Parathyroid adenoma (tissue), 2 donors: ENCODE results near the gene KCNC2.

Source experiments
- H2AFZ ChIP-seq: fragments of 300-600 bp; sonication (generic); one replicate; pipeline ENCODE4 v1.7.0; 2017; ENCODE audit warnings: antibody characterized with exemption, mild to moderate bottlenecking
- H3K27ac ChIP-seq: fragments of 300-600 bp; sonication (generic); one replicate; pipeline ENCODE4 v1.7.0; 2017
- H3K27me3 ChIP-seq: fragments of 300-600 bp; sonication (generic); one replicate; pipeline ENCODE4 v1.7.0; 2017; ENCODE audit warnings: low read length; ENCODE audit not compliant: control insufficient read depth, insufficient read depth
- H3K36me3 ChIP-seq: fragments of 300-600 bp; sonication (generic); one replicate; pipeline ENCODE4 v1.7.0; 2017; ENCODE audit warnings: low read length; ENCODE audit not compliant: control insufficient read depth, insufficient read depth
- H3K4me1 ChIP-seq: fragments of 300-600 bp; sonication (generic); one replicate; pipeline ENCODE4 v1.7.0; 2017; ENCODE audit warnings: control low read depth
- H3K4me2 ChIP-seq: fragments of 300-600 bp; sonication (generic); one replicate; pipeline ENCODE4 v1.7.0; 2017; ENCODE audit warnings: low read length
- H3K4me3 ChIP-seq: fragments of 300-600 bp; sonication (generic); one replicate; pipeline ENCODE4 v1.7.0; 2017; ENCODE audit warnings: low read depth, low read length
- H3K79me2 ChIP-seq: fragments of 300-600 bp; sonication (generic); one replicate; pipeline ENCODE4 v1.7.0; 2017; ENCODE audit warnings: control low read depth
- H3K9ac ChIP-seq: fragments of 300-600 bp; sonication (generic); one replicate; pipeline ENCODE4 v1.7.0; 2017; ENCODE audit warnings: mild to moderate bottlenecking
- H3K9me3 ChIP-seq: fragments of 300-600 bp; sonication (generic); one replicate; pipeline ENCODE4 v1.7.0; 2017; ENCODE audit warnings: low read length; ENCODE audit not compliant: control insufficient read depth
- CTCF ChIP-seq: fragments of 300-600 bp; sonication (generic); IDR thresholded peaks from one replicate; pipeline ENCODE4 v1.7.0; 2017; ENCODE audit warnings: antibody characterized with exemption, mild to moderate bottlenecking
- donor health status: primary hyperparathyroidism.

Gene KCNC2

GRCh38 chr12:75209812-75210138 is at the start of gene KCNC2:
TSS of gene KCNC2 (minus strand) at chr12:75209839.
- no peaks in the 10 kb centered on the region for H3K36me3 ChIP-seq
- no peaks in the 10 kb centered on the region for H3K27me3 ChIP-seq
- H2AFZ ChIP-seq = peak within 1 kb of the TSS; percentile 77
- no peaks in the 10 kb centered on the region for H3K4me1 ChIP-seq
- H3K9me3 ChIP-seq = no peaks in the 10 kb centered on the region
- TF ChIP-seq CTCF = no peak
- no peak within 1 kb of the TSS for H3K4me3 ChIP-seq
- H3K79me2 ChIP-seq = no peaks in the 10 kb centered on the region
- peak within 1 kb of the TSS; percentile 67 for H3K4me2 ChIP-seq
- no peak within 1 kb of the TSS for H3K9ac ChIP-seq
- no peak within 1 kb of the TSS for H3K27ac ChIP-seq

- Histone ChIP-seq H3K79me2 (no peaks in the 10 kb centered on the region), H3K4me2 (no peak overlapping the region), H3K36me3 (no peaks in the 10 kb centered on the region), H3K9ac (no peak overlapping the region), H3K27me3 (no peaks in the 10 kb centered on the region), H2AFZ (no peak overlapping the region), H3K4me1 (no peaks in the 10 kb centered on the region), H3K9me3 (no peaks in the 10 kb centered on the region), H3K27ac (no peak overlapping the region), H3K4me3 (no peak overlapping the region)
- TF ChIP-seq CTCF = no peak
Measured at GRCh38 chr12:75259143-75259542, 49.5 kb upstream of the KCNC2 start.

GRCh38 chr12:75257510-75257909 is 47.9 kb upstream of the KCNC2 start:
- Histone ChIP-seq H3K9me3 (no peaks in the 10 kb centered on the region), H2AFZ (no peak overlapping the region), H3K79me2 (no peaks in the 10 kb centered on the region), H3K4me2 (no peak overlapping the region), H3K27me3 (no peaks in the 10 kb centered on the region), H3K4me1 (no peaks in the 10 kb centered on the region), H3K36me3 (no peaks in the 10 kb centered on the region), H3K9ac (no peak overlapping the region), H3K27ac (no peak overlapping the region), H3K4me3 (no peak overlapping the region)
- no peak for TF ChIP-seq CTCF

- Histone ChIP-seq H3K4me2 (no peak overlapping the region), H3K4me1 (no peaks in the 10 kb centered on the region), H3K4me3 (no peak overlapping the region), H2AFZ (no peak overlapping the region), H3K27me3 (no peaks in the 10 kb centered on the region), H3K79me2 (no peaks in the 10 kb centered on the region), H3K36me3 (no peaks in the 10 kb centered on the region), H3K9ac (no peak overlapping the region), H3K9me3 (no peaks in the 10 kb centered on the region), H3K27ac (no peak overlapping the region)
- no peak for TF ChIP-seq CTCF
Measured at GRCh38 chr12:75245108-75245507, 35.5 kb upstream of the KCNC2 start.

GRCh38 chr12:75239987-75240386 is 30.3 kb upstream of the KCNC2 start:
- no peak overlapping the region for H2AFZ ChIP-seq
- no peak overlapping the region for H3K4me3 ChIP-seq
- no peak overlapping the region for H3K4me2 ChIP-seq
- TF ChIP-seq CTCF = no peak
- no peak overlapping the region for H3K9ac ChIP-seq
- no peaks in the 10 kb centered on the region for H3K27me3 ChIP-seq
- H3K27ac ChIP-seq = no peak overlapping the region
- no peaks in the 10 kb centered on the region for H3K36me3 ChIP-seq
- no peaks in the 10 kb centered on the region for H3K9me3 ChIP-seq
- no peaks in the 10 kb centered on the region for H3K4me1 ChIP-seq
- H3K79me2 ChIP-seq = no peaks in the 10 kb centered on the region
